A204.1 (cell line): ENCODE data around the gene GPR146.
A peak's percentile ranks its signal among the peaks of the same experiment; 100 is the strongest.
"Not testable (repeated sequence)": the region's sequence is repeated elsewhere in the genome, so short reads cannot be mapped to it uniquely, and the experiment has no call there.

ENCODE experiments used
- FAIRE-seq: peaks from 2 replicates; lab custom pipeline; 2012; peaks lifted over from hg19 to GRCh38; lab: Jason Lieb, UNC

Gene GPR146

GRCh38 chr7:1025743-1026581 is 18.4 kb upstream of the GPR146 start:
- FAIRE-seq = no peak

GRCh38 chr7:1026721-1027161 is 17.6 kb upstream of the GPR146 start:
- FAIRE-seq = no peak

DNA sequence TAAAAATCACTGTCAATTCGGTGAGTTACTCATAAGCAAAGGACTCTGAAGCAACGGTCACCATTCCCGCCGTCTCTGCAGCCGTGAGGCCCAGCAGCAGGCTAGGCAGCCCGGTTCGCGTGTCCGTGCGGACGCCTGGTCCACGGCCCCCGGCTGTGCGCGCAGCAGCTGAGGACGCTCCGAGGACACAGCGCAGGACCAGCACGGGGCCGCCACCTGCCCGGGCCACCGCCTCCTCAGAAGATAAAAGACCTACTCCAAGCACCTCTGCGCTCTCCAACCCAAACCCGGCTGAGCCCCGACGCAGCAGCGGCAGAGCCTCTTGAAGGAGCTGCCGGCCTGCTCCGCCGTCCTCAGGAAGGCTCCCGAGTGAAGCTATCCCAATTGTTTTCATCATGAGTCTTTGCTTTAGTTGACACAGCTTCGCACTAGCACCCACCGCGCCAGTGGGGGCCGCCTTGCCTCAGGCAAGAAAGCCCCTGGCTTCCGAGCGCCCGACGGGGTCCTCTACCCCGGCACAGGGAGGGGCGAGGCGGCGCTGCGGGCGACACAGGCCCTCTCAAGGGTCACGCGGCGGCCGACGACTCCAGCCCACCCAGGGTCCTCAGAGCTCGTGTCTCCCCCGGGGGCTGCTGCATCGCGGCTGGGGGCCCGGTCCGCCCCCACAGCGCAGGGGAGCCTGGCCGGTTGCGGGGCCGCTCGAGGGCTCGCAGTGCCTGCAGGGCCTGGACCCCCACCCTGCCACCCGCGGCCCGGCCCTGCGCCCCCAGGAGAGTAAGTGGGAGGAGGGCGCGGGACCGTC is 16.9 kb upstream of the GPR146 start:
- no peak for FAIRE-seq

DNA sequence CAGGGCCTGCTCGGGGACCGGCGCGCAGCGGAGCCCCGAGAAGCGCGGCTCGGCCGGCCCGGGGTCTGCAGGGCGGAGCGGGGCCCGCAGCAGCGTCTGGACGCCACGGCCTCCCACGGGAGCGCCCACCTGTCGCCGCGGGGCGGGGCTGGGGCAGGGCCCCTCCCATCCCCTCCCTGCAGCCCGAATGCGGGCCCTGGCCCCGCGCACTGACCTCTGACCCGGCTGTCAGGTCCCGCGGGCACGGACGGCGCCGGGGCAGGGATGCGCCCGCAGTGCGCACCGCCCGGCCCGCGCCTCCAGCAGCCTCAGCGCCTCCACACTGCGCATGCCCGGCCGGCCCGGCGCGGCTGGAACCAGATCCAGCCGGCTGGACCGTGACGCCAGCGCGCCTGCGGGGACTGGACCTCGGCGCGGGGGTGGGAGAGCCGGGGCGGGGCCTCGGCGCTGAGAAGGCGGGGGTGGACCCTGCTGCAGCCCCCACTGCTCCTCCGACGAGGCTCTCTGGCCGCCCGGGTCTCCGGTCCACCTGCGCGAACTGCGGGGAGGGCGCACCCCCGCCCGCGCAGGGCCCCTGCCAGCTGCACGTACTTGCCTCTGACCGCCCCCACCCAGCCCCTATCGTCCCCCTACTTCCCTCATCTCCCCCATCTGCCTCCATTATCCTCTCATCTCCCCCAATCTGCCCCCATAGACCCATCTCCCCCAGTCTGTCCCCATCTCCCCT is 16.1 kb upstream of the GPR146 start:
- FAIRE-seq = no peak

- FAIRE-seq = peak; percentile 92
These were observed 15.3 kb upstream of the GPR146 start for GRCh38 chr7:1028775-1029636.

GRCh38 chr7:1029637-1030443 is 14.5 kb upstream of the GPR146 start:
- no peak for FAIRE-seq

DNA sequence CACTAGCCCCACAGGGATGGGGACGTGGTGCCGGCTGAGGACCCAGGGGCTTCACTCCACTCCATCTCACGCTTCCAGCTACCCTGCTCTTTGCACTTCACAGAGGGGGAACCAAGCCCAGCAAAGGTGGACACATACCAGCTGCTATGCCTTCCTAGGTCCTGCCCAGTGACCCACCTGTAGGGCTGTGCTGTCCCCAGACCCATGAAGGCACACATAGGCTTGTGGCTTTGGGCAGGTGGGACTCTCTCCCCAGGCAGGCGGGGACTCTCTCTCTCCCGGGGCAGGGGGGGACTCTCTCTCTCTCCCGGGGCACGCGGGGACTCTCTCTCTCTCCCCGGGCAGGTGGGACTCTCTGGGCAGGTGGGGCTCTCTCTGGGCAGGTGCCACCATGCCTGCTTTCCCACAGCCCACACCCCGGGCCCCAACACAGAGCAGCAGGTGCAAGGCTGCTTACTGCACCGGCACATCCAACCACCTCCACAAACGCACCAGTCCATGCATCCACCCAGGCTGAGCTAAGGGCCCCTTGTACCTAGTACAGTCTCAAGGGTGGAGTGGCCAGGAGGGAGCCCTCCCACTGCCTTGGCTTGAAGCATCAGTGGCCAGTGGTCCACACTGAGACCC is 13.8 kb upstream of the GPR146 start:
- no peak for FAIRE-seq

DNA sequence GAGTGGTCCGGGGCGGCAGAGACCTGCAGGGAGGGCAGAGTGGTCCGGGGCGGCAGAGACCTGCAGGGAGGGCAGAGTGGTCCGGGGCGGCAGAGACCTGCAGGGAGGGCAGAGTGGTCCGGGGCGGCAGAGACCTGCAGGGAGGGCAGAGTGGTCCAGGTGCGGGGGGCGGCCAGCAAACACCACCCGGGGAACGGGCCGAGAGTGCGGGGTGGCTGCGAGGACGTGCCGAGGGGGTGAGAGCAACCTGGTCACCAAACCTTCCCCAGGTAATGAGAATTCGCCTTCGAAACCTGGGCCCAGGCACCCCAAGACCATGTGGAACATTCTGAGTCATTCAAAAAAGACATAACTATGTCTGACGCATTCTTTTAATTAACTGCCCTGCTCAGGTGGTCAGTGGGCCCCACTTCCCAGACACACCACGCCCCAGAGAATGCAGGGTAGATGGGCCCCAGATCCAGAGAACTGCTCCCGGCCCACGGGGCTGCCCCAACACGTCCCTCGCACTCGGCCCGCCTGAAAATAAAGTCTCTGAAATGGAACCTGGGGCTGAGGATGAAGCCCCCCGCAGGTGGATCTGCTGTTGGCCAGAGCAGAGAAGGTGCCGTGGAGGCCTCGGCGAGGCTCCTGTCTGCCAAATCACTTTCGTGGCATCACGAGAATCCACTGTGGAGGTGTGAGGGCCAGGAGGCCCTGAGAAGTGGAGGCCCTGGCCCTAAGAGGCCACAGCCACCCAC is 12.5 kb upstream of the GPR146 start:
- no peak for FAIRE-seq

DNA sequence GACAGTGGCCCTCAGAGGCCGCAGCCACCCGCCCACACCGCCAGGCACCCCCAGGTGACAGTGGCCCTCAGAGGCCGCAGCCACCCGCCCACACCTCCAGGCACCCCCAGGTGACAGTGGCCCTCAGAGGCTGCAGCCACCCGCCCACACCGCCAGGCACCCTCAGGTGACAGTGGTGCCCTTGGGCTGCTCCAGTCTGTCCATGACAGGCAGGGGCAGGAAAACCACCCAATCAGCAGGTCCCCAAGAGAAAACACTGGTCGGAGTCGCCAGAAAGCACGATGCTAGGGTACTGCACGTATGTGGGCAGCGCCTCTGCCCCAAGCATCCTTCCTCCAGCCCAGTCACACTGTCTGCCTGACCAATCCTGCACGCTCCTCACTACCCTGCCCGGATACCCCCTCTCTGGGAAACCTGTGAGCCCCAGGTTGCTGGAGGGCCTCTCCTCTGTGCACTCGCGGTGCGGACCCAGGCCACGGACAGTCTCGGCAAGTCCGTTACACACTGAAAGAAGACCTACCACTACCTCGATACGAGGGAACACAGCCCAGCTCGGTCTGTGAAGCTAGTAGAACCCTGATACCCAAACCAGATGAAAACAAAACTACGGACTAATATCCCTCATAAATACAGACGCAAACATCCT is 11.7 kb upstream of the GPR146 start:
- FAIRE-seq = no peak

GRCh38 chr7:1033546-1034145 is 10.7 kb upstream of the GPR146 start:
- no peak for FAIRE-seq

DNA sequence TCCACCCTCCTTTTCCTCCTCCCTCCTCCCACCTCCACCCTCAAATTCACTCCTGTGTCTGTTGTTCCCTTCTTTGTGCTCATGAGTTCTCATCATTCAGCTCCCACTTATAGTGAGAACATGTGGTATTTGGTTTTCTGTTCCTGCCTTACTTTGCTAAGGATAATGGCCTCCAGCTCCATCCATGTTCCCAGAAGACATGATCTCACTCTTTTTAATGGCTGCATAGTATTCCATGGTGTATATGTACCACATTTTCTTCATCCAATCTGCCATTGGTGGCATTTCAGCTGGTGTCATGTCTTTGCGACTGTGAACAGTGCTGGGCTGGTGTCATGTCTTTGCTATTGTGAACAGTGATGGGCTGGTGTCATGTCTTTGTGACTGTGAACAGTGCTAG is 9.6 kb upstream of the GPR146 start:
- not testable (repeated sequence) for FAIRE-seq

GRCh38 chr7:1036164-1036928 is 8.0 kb upstream of the GPR146 start:
- not testable (repeated sequence) for FAIRE-seq

DNA sequence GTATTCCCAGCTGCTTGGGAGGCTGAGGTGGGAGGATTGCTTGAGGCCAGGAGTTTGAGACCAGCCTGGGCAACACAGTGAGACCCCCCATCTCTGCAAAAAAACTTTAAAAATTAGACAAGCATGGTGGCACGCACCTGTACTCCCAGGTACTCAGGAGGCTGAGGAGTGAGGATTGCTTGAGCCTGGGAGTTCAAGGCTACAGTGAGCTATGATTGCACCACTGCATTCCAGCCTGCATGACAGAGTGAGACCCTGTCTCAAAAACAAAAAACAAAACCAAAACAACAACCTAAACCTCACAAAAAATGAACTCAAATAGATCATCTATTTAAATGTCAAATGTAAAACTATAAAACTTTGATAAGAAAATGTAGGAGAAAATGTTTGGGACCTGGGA is 4.1 kb upstream of the GPR146 start:
- FAIRE-seq = not testable (repeated sequence)

DNA sequence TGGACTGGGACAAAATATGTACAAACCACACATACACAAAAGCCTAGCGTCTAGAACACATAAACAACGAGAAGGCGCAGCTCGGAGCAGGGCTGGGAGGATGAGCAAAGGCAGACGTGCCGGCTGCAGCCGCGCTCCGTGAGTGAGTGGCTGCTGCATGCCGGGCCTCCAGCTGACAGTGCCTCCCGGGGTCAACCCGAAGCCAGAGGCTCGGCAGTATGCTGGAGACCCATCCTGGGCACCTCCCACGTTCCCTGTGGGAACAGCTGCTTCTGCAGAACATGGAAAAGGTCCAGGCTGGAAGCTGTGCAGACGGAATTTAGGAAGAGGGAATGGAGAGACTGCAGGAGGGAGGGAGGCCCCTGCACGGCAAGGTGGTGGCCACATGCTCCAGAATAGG is 3.6 kb upstream of the GPR146 start:
- FAIRE-seq = no peak

- no peak for FAIRE-seq
These were observed 2.5 kb upstream of the GPR146 start for GRCh38 chr7:1041551-1042491.

DNA sequence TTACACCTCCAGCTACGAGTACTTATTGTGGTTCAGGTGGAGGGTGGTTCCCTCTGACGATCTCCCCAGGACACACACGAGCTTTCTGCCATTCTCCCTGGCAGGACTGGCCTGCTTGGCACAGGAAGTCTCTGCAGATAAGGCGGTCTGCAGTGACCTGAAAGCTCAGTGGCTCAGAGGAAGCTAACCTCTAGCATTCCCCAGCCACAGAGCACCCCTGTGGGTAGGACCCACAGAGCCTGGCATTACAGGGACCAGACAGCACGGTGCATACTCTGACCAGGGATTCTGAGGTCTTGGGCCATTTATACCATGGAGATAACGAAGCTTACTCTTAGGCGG is 1.9 kb upstream of the GPR146 start:
- no peak for FAIRE-seq
